OCI-LY3 (cell line): ENCODE data around the gene CBR3.

Experiments used
- H2AFZ ChIP-seq: fragments of 200-600, 300-600 bp; shearing (Covaris generic); 2 replicates; pipeline ENCODE4 v1.6.0; 2014; ENCODE audit warnings: antibody characterized with exemption, low read depth, low read length
- H3K27ac ChIP-seq: fragments of 200-600, 300-600 bp; sonication (generic); 2 replicates; pipeline ENCODE4 v1.5.1; 2014; ENCODE audit warnings: mild to moderate bottlenecking, low read length, moderate library complexity, mixed read lengths
- H3K27me3 ChIP-seq: fragments of 200-600, 300-600 bp; sonication (generic); 2 replicates; pipeline ENCODE4 v1.6.1; 2014; ENCODE audit warnings: low read depth, low read length, mixed read lengths
- H3K36me3 ChIP-seq: fragments of 200-600, 300-600 bp; sonication (generic); replicated peaks from 2 replicates; pipeline ENCODE3; 2014; ENCODE audit warnings: low read depth, low read length, mixed read lengths
- H3K4me1 ChIP-seq: fragments of 300-600, 200-600 bp; sonication (generic); 2 replicates; pipeline ENCODE4 v1.6.1; 2014; ENCODE audit warnings: low read length, mixed read lengths
- H3K4me2 ChIP-seq: fragments of 200-600, 300-600 bp; sonication (generic); 2 replicates; pipeline ENCODE4 v1.6.1; 2014; ENCODE audit warnings: low read length, mixed read lengths
- H3K4me3 ChIP-seq: fragments of 300-600, 200-600 bp; sonication (generic); 2 replicates; pipeline ENCODE4 v1.5.1; 2014; ENCODE audit warnings: antibody characterized with exemption, mild to moderate bottlenecking, low read length, moderate library complexity
- H3K79me2 ChIP-seq: fragments of 300-600, 200-600 bp; shearing (Covaris generic); 2 replicates; pipeline ENCODE4 v1.6.1; 2014; ENCODE audit warnings: mild to moderate bottlenecking, low read length, mixed read lengths
- H3K9ac ChIP-seq: fragments of 300-600, 200-600 bp; shearing (Covaris generic); 2 replicates; pipeline ENCODE4 v1.6.0; 2014; ENCODE audit warnings: mild to moderate bottlenecking, low read length, moderate library complexity
- H3K9me3 ChIP-seq: fragments of 200-600, 300-600 bp; shearing (Covaris generic); 2 replicates; pipeline ENCODE4 v1.6.1; 2014; ENCODE audit warnings: low read length, mixed read lengths; ENCODE audit not compliant: insufficient read depth
- H4K20me1 ChIP-seq: fragments of 200-600, 300-600 bp; sonication (generic); 2 replicates; pipeline ENCODE4 v1.6.1; 2016; ENCODE audit warnings: low read length, mixed read lengths; ENCODE audit not compliant: insufficient read depth
- CTCF ChIP-seq: fragments of 200-600, 300-600 bp; sonication (generic); IDR thresholded peaks from 2 replicates; pipeline ENCODE4 v1.5.1; 2014; ENCODE audit warnings: antibody characterized with exemption, low read length, low read depth
- EZH2phosphoT487 ChIP-seq: fragments of 200-600 bp; shearing (Covaris generic); IDR thresholded peaks from 2 replicates; pipeline ENCODE4 v1.6.1; 2018; ENCODE audit warnings: antibody characterized with exemption, mixed run types, low read depth

Gene CBR3

DNA sequence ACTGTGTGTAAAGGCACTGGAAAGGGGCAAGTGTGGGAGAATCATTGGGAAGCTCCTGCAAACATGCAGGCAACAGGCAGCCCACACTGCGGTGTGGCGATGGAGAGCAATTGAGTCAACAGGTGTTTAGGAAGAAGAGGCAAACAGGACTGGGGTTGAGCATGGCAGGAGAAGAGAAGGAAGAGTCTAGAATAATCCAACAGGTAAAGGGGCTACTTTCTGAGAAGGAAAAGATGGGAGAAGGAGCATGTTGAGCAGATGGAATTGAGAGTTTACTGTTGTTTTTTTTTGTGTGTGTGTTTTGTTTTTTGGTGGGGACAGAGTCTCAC is 25.9 kb downstream of the CBR3 start:
- no peaks in the 10 kb centered on the region for H3K9me3 ChIP-seq
- H3K79me2 ChIP-seq = peaks cover 3% of the 10 kb centered on the region; the same call in 1 of the 2 replicates
- H3K4me3 ChIP-seq = no peak overlapping the region
- no peak for TF ChIP-seq EZH2phosphoT487
- TF ChIP-seq CTCF = no peak
- H4K20me1 ChIP-seq = no peaks in the 10 kb centered on the region
- peaks cover 2% of the 10 kb centered on the region; the same call in 1 of the 2 replicates for H3K4me1 ChIP-seq
- no peak overlapping the region for H3K4me2 ChIP-seq
- no peak overlapping the region for H3K27ac ChIP-seq
- H3K36me3 ChIP-seq = no peaks in the 10 kb centered on the region
- no peaks in the 10 kb centered on the region for H3K27me3 ChIP-seq
- H3K9ac ChIP-seq = no peak overlapping the region
- no peak overlapping the region for H2AFZ ChIP-seq

GRCh38 chr21:36162631-36163030 is 27.8 kb downstream of the CBR3 start:
- no peaks in the 10 kb centered on the region for H3K27me3 ChIP-seq
- no peaks in the 10 kb centered on the region for H3K36me3 ChIP-seq
- H3K9ac ChIP-seq = no peak overlapping the region
- H3K27ac ChIP-seq = no peak overlapping the region
- H2AFZ ChIP-seq = no peak overlapping the region
- H3K4me1 ChIP-seq = no peaks in the 10 kb centered on the region
- H3K4me2 ChIP-seq = no peak overlapping the region
- no peaks in the 10 kb centered on the region for H4K20me1 ChIP-seq
- TF ChIP-seq CTCF (no peak), EZH2phosphoT487 (no peak)
- peaks cover 3% of the 10 kb centered on the region; the same call in 1 of the 2 replicates for H3K79me2 ChIP-seq
- no peak overlapping the region for H3K4me3 ChIP-seq
- no peaks in the 10 kb centered on the region for H3K9me3 ChIP-seq

- Histone ChIP-seq H3K36me3 (no peaks in the 10 kb centered on the region), H3K27ac (no peak overlapping the region), H3K4me3 (no peak overlapping the region), H3K27me3 (no peaks in the 10 kb centered on the region), H3K4me1 (no peaks in the 10 kb centered on the region), H4K20me1 (no peaks in the 10 kb centered on the region), H3K9ac (no peak overlapping the region), H3K4me2 (no peak overlapping the region), H3K9me3 (no peaks in the 10 kb centered on the region), H3K79me2 (no peaks in the 10 kb centered on the region), H2AFZ (no peak overlapping the region)
- TF ChIP-seq EZH2phosphoT487 (no peak), CTCF (no peak)
These were observed 29.2 kb downstream of the CBR3 start for GRCh38 chr21:36163750-36164741.

DNA sequence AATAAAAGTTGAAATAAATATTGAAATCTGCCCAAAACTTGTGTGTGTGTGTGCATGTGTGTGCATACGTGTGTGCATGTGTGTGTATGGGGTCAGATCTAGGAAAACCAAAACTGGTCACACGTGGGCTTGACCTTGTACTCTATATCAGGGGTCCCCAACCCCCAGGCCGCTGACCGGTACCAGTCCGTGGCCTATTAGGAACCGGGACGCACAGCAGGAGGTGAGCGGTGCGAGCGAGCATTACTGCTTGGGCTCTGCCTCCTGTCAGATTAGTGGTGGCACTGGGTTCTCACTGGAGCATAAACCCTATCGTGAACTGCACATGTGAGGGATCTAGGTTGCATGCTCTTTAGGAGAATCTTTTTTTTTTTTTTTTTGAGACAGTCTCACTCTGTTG is 30.5 kb downstream of the CBR3 start:
- no peaks in the 10 kb centered on the region for H3K79me2 ChIP-seq
- H3K36me3 ChIP-seq = no peaks in the 10 kb centered on the region
- H4K20me1 ChIP-seq = no peaks in the 10 kb centered on the region
- H2AFZ ChIP-seq = no peak overlapping the region
- H3K9me3 ChIP-seq = no peaks in the 10 kb centered on the region
- H3K9ac ChIP-seq = no peak overlapping the region
- H3K4me2 ChIP-seq = no peak overlapping the region
- TF ChIP-seq CTCF (no peak), EZH2phosphoT487 (no peak)
- H3K4me1 ChIP-seq = no peaks in the 10 kb centered on the region
- H3K27ac ChIP-seq = no peak overlapping the region
- no peaks in the 10 kb centered on the region for H3K27me3 ChIP-seq
- no peak overlapping the region for H3K4me3 ChIP-seq
